H9 (cell line): ENCODE measurements around the gene PAK1. TPM values are rescaled to one million over a fixed set of nuclear protein-coding genes. Genes with fewer than 3 reads are reported as not detected.
"Not testable (repeated sequence)": the region's sequence is repeated elsewhere in the genome, so short reads cannot be mapped to it uniquely, and the experiment has no call there.

Experiments
- DNase-seq: peaks from one replicate; pipeline ENCODE4 v3.0.0-alpha.2; 2017
- H2AFZ ChIP-seq: one replicate; pipeline ENCODE4 v1.6.1; 2013; ENCODE audit warnings: mild to moderate bottlenecking, low read length, control low read depth, moderate library complexity
- H2AK5ac ChIP-seq: 2 replicates; pipeline ENCODE4 v1.6.1; 2013; ENCODE audit warnings: low read length, control low read depth, mixed read lengths; ENCODE audit not compliant: insufficient read length
- H2BK120ac ChIP-seq: one replicate; pipeline ENCODE4 v1.6.1; 2013; ENCODE audit warnings: low read depth, mild to moderate bottlenecking, low read length, control low read depth, inconsistent platforms; ENCODE audit not compliant: poor library complexity, severe bottlenecking
- H2BK12ac ChIP-seq: 2 replicates; pipeline ENCODE4 v1.6.1; 2013; ENCODE audit warnings: low read length, control low read depth, mixed read lengths, low read depth; ENCODE audit not compliant: insufficient read length
- H2BK15ac ChIP-seq: 2 replicates; pipeline ENCODE4 v1.6.1; 2013; ENCODE audit warnings: low read depth, low read length, control low read depth
- H2BK20ac ChIP-seq: one replicate; pipeline ENCODE4 v1.6.1; 2013; ENCODE audit warnings: low read depth, mild to moderate bottlenecking, low read length, control low read depth, inconsistent platforms; ENCODE audit not compliant: poor library complexity, severe bottlenecking
- H2BK5ac ChIP-seq: 2 replicates; pipeline ENCODE4 v1.6.1; 2013; ENCODE audit warnings: low read length, control low read depth, mixed read lengths; ENCODE audit not compliant: insufficient read length
- H3K14ac ChIP-seq: 2 replicates; pipeline ENCODE4 v1.6.1; 2013; ENCODE audit warnings: low read length, control low read depth; ENCODE audit not compliant: insufficient read depth
- H3K18ac ChIP-seq: 2 replicates; pipeline ENCODE4 v1.6.1; 2013; ENCODE audit warnings: low read depth, mild to moderate bottlenecking, mixed read lengths, low read length, control low read depth; ENCODE audit not compliant: insufficient read length
- H3K23ac ChIP-seq: 2 replicates; pipeline ENCODE4 v1.6.1; 2013; ENCODE audit warnings: low read length, control low read depth, mixed read lengths, low read depth; ENCODE audit not compliant: insufficient read length
- H3K23me2 ChIP-seq: 2 replicates; pipeline ENCODE4 v1.6.1; 2013; ENCODE audit warnings: low read depth, mild to moderate bottlenecking, mixed read lengths, low read length, control low read depth; ENCODE audit not compliant: insufficient read length, poor library complexity, severe bottlenecking
- H3K27ac ChIP-seq: 2 replicates; pipeline ENCODE4 v1.5.1; 2013; ENCODE audit warnings: low read length, control low read depth, mixed read lengths, low read depth; ENCODE audit not compliant: insufficient read length
- H3K27me3 ChIP-seq: 2 replicates; pipeline ENCODE4 v1.6.1; 2013; ENCODE audit warnings: low read length, control low read depth, inconsistent platforms; ENCODE audit not compliant: insufficient read depth
- H3K4ac ChIP-seq: 2 replicates; pipeline ENCODE4 v1.6.1; 2013; ENCODE audit warnings: low read depth, mild to moderate bottlenecking, control low read depth, inconsistent platforms, low read length, moderate library complexity
- H3K4me1 ChIP-seq: 2 replicates; pipeline ENCODE4 v1.6.1; 2013; ENCODE audit warnings: low read length, control low read depth, inconsistent platforms; ENCODE audit not compliant: insufficient read depth
- H3K4me2 ChIP-seq: 2 replicates; pipeline ENCODE4 v1.6.1; 2013; ENCODE audit warnings: low read length, control low read depth, mixed read lengths; ENCODE audit not compliant: insufficient read length, insufficient read depth
- H3K56ac ChIP-seq: 2 replicates; pipeline ENCODE4 v1.6.1; 2013; ENCODE audit warnings: low read depth, mild to moderate bottlenecking, mixed read lengths, low read length, control low read depth; ENCODE audit not compliant: insufficient read length
- H3K79me1 ChIP-seq: 2 replicates; pipeline ENCODE4 v1.6.1; 2013; ENCODE audit warnings: low read depth, mild to moderate bottlenecking, moderate library complexity, low read length, control low read depth, inconsistent platforms; ENCODE audit not compliant: insufficient read depth, poor library complexity, severe bottlenecking
- H3K79me2 ChIP-seq: 2 replicates; pipeline ENCODE4 v1.6.1; 2013; ENCODE audit warnings: low read length, control low read depth, inconsistent platforms; ENCODE audit not compliant: insufficient read depth
- H3K9ac ChIP-seq: 2 replicates; pipeline ENCODE4 v1.6.1; 2013; ENCODE audit warnings: low read length, control low read depth, mixed read lengths; ENCODE audit not compliant: insufficient read length; ENCODE audit errors: extremely low read depth
- H3K9me3 ChIP-seq: one replicate; pipeline ENCODE4 v1.6.1; 2013; ENCODE audit warnings: low read depth, low read length, inconsistent platforms; ENCODE audit not compliant: control insufficient read depth
- H3T11ph ChIP-seq: one replicate; pipeline ENCODE4 v1.6.1; 2013; ENCODE audit warnings: mild to moderate bottlenecking, low read length, control low read depth, inconsistent platforms
- H4K20me1 ChIP-seq: one replicate; pipeline ENCODE4 v1.6.1; 2013; ENCODE audit not compliant: control insufficient read depth, insufficient read length, insufficient read depth
- H4K5ac ChIP-seq: 2 replicates; pipeline ENCODE4 v1.6.1; 2013; ENCODE audit warnings: low read depth, mild to moderate bottlenecking, mixed read lengths, low read length, control low read depth; ENCODE audit not compliant: insufficient read length
- H4K8ac ChIP-seq: replicated peaks from 2 replicates; pipeline ENCODE4 v1.6.1; 2013; ENCODE audit warnings: low read length, control low read depth, mixed read lengths, low read depth; ENCODE audit not compliant: insufficient read length
- H4K91ac ChIP-seq: 2 replicates; pipeline ENCODE4 v1.6.1; 2013; ENCODE audit warnings: low read depth, mild to moderate bottlenecking, moderate library complexity, mixed read lengths, low read length, control low read depth; ENCODE audit not compliant: insufficient read length
- H3K27ac Mint-ChIP-seq, 3 experiments: 2 replicates in 2 of 3; 3 replicates in 1 of 3; pipeline ENCODE4 v1.8.0; 2020 to 2021; ENCODE audit warnings: mixed read lengths in 3 of 3, mild to moderate bottlenecking in 1 of 3, moderate library complexity in 1 of 3
- H3K27me3 Mint-ChIP-seq: 2 replicates; pipeline ENCODE4 v1.8.0; 2021; ENCODE audit warnings: low read depth, mild to moderate bottlenecking, moderate library complexity, mixed read lengths
- H3K36me3 Mint-ChIP-seq, 3 experiments: 2 replicates in 2 of 3; 3 replicates in 1 of 3; pipeline ENCODE4 v1.8.0; 2020 to 2021; ENCODE audit warnings: low read depth in 3 of 3, mixed read lengths in 3 of 3; ENCODE audit not compliant: insufficient read depth in 1 of 3
- H3K4me1 Mint-ChIP-seq, 2 experiments: 2 replicates each; pipeline ENCODE4 v1.8.0; 2020; ENCODE audit warnings: mixed read lengths in 2 of 2
- H3K4me3 Mint-ChIP-seq, 2 experiments: 2 replicates in 1 of 2; 3 replicates in 1 of 2; pipeline ENCODE4 v1.8.0; 2020 to 2021; ENCODE audit warnings: mild to moderate bottlenecking in 2 of 2, mixed read lengths in 2 of 2, moderate library complexity in 1 of 2
- H3K9me3 Mint-ChIP-seq, 2 experiments: 2 replicates in 1 of 2; 3 replicates in 1 of 2; pipeline ENCODE4 v1.8.0; 2020; ENCODE audit warnings: mild to moderate bottlenecking in 2 of 2, mixed read lengths in 2 of 2, moderate library complexity in 1 of 2
- CTCF ChIP-seq: fragments of 200-600 bp; sonication (generic); conservative IDR thresholded peaks from 3 replicates; pipeline ENCODE4 v1.8.0; 2021; ENCODE audit warnings: antibody characterized with exemption, mild to moderate bottlenecking
- WGBS: extraction: QIAGEN DNeasy Blood & Tissue Kit; methylation state at CpG from one replicate; pipeline ENCODE4 v1.1.7; 2013; ENCODE audit warnings: missing lambda C conversion rate, low lambda C conversion rate, mixed read lengths; ENCODE audit not compliant: insufficient read length; ENCODE audit errors: extremely low coverage; 5-methylcytosine and 5-hydroxymethylcytosine counted together
- total RNA-seq: library from RNA; stranded (reverse); gene quantifications from 2 replicates; pipeline ENCODE4 v1.2.1, GENCODE V29; 2021

PAK1 gene
- total RNA-seq, 1 experiment from 2014 or later: 122 TPM

GRCh38 chr11:77495526-77495925, 21.6 kb upstream of the PAK1 start:
- TF ChIP-seq CTCF: no peak
- Histone ChIP-seq H3K18ac (no peak overlapping the region), H2AFZ (no peak overlapping the region), H3K14ac (no peak overlapping the region), H3K27ac (no peak overlapping the region), H3T11ph (no peak overlapping the region), H3K79me1 (no peaks in the 10 kb centered on the region), H4K5ac (no peak overlapping the region), H4K8ac (no peak overlapping the region), H3K23me2 (no peaks in the 10 kb centered on the region), H3K27me3 (no peaks in the 10 kb centered on the region), H3K4ac (no peak overlapping the region), H2BK5ac (no peak overlapping the region), H4K20me1 (no peaks in the 10 kb centered on the region), H2BK15ac (no peak overlapping the region), H2BK12ac (no peak overlapping the region), H2BK120ac (no peak overlapping the region), H2BK20ac (no peak overlapping the region), H3K23ac (no peak overlapping the region), H3K9ac (no peak overlapping the region), H3K9me3 (no peaks in the 10 kb centered on the region), H3K56ac (no peak overlapping the region), H4K91ac (no peak overlapping the region), H2AK5ac (no peak overlapping the region), H3K4me1 (no peaks in the 10 kb centered on the region), H3K4me2 (no peak overlapping the region), H3K79me2 (no peaks in the 10 kb centered on the region)
- Mint-ChIP-seq H3K27ac (no peak overlapping the region; a peak in 1 of 7 replicates), H3K9me3 (peaks cover 0 to 3% of the 10 kb centered on the region in 2 experiments; a peak in 1 of 5 replicates), H3K36me3 (peaks cover 0 to 2% (median 0%) of the 10 kb centered on the region in 3 experiments; a peak in 2 of 7 replicates), H3K27me3 (no peaks in the 10 kb centered on the region), H3K4me3 (peak overlapping the region in 1 of 2 experiments; percentile 6; a peak in 1 of 5 replicates), H3K4me1 (no peaks in the 10 kb centered on the region)
- WGBS: no CpG with 5 or more reads among the region's 1 CpG
- DNase-seq: no peak

DNA sequence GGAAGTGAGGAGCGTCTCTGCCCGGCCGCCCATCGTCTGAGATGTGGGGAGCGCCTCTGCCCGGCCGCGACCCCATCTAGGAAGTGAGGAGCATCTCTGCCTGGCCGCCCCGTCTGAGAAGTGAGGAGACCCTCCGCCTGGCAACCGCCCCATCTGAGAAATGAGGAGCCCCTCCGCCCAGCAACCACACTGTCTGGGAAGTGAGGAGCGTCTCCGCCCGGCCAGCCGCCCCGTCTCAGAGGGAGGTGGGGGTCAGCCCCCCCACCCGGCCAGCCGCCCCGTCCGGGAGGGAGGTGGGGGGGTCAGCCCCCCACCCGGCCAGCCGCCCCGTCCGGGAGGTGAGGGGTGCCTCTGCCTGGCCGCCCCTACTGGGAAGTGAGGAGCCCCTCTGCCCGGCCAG, 16.1 kb upstream of the PAK1 start:
- not testable (repeated sequence) for H3K27ac Mint-ChIP-seq, H3K79me1 ChIP-seq, H2AFZ ChIP-seq, H3K14ac ChIP-seq, H3T11ph ChIP-seq, H4K5ac ChIP-seq, H3K4me1 Mint-ChIP-seq, DNase-seq, H3K36me3 Mint-ChIP-seq, H2AK5ac ChIP-seq, H3K4me1 ChIP-seq, H3K4ac ChIP-seq, H2BK15ac ChIP-seq, H2BK20ac ChIP-seq, H3K27ac ChIP-seq, H3K9ac ChIP-seq, H2BK12ac ChIP-seq, H2BK120ac ChIP-seq, H3K9me3 ChIP-seq, H3K79me2 ChIP-seq, H4K20me1 ChIP-seq, H3K23me2 ChIP-seq, H3K4me2 ChIP-seq, H3K27me3 Mint-ChIP-seq, H3K23ac ChIP-seq, H4K91ac ChIP-seq, H3K27me3 ChIP-seq, H3K18ac ChIP-seq, H3K4me3 Mint-ChIP-seq, H4K8ac ChIP-seq, H3K56ac ChIP-seq, H2BK5ac ChIP-seq
- H3K9me3 Mint-ChIP-seq: peaks cover 5 to 13% of the 10 kb centered on the region in 2 experiments; a peak in 3 of 5 replicates
- WGBS: no CpG with 5 or more reads among the region's 28 CpGs
